ENCODE data around the gene LDLRAD2.

DNA sequence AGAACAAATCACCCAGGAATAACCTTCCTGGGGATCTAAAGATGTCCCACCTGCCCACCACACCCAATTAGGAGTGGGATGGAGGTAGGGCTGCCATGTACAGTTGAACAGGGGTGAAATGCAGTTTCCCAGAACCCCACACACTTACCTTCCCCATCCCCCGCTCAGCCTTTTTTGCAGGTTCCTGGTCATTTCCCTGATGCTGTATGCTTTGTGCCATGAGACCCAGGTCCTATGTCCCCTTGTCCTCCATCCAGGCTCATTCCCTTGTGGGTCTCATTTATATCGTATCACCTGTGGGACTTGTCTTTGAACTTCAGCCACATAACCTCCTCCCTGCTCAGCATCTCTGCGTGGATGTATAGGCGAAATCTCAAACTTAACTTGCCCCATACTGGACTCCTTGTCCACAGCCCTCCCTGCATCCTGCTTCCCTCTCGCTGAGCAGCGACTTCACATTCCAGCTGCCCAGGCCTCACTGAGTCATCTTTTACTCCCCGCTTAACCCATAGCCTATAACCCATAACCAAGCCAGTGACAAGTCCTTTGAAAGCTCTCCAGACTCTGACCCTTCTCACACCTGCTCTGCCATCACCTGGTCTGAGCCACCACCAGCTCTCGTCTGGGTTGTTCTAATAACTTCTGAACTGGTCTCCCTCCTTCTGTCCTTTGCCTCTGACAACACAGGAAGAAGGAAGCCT lies 4.7 kb downstream of the LDLRAD2 start:
- TF ChIP-seq, protein P1, sequence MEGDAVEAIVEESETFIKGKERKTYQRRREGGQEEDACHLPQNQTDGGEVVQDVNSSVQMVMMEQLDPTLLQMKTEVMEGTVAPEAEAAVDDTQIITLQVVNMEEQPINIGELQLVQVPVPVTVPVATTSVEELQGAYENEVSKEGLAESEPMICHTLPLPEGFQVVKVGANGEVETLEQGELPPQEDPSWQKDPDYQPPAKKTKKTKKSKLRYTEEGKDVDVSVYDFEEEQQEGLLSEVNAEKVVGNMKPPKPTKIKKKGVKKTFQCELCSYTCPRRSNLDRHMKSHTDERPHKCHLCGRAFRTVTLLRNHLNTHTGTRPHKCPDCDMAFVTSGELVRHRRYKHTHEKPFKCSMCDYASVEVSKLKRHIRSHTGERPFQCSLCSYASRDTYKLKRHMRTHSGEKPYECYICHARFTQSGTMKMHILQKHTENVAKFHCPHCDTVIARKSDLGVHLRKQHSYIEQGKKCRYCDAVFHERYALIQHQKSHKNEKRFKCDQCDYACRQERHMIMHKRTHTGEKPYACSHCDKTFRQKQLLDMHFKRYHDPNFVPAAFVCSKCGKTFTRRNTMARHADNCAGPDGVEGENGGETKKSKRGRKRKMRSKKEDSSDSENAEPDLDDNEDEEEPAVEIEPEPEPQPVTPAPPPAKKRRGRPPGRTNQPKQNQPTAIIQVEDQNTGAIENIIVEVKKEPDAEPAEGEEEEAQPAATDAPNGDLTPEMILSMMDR (IDR thresholded peaks at IDR 0.05): no peak
- no peak for TF ChIP-seq POLR2A (IDR thresholded peaks at IDR 0.05)

Data from testis (tissue), 2 donors.